Measurements from ENCODE around the gene HOXA11.
A peak's percentile ranks its signal among the peaks of the same experiment; 100 is the strongest.

Gene HOXA11

GRCh38 chr7:27201580-27202017 lies 16.6 kb upstream of the HOXA11 start:
- no peak overlapping the region for H3K27ac ChIP-seq

GRCh38 chr7:27200761-27201579 lies 15.9 kb upstream of the HOXA11 start:
- no peak overlapping the region for H3K27ac ChIP-seq
- TF ChIP-seq, protein P1, sequence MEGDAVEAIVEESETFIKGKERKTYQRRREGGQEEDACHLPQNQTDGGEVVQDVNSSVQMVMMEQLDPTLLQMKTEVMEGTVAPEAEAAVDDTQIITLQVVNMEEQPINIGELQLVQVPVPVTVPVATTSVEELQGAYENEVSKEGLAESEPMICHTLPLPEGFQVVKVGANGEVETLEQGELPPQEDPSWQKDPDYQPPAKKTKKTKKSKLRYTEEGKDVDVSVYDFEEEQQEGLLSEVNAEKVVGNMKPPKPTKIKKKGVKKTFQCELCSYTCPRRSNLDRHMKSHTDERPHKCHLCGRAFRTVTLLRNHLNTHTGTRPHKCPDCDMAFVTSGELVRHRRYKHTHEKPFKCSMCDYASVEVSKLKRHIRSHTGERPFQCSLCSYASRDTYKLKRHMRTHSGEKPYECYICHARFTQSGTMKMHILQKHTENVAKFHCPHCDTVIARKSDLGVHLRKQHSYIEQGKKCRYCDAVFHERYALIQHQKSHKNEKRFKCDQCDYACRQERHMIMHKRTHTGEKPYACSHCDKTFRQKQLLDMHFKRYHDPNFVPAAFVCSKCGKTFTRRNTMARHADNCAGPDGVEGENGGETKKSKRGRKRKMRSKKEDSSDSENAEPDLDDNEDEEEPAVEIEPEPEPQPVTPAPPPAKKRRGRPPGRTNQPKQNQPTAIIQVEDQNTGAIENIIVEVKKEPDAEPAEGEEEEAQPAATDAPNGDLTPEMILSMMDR (conservative IDR thresholded peaks at IDR 0.05) = no peak
- no peak for TF ChIP-seq ZFX (IDR thresholded peaks at IDR 0.05)

More at GRCh38 chr7:27201580-27202017, 16.6 kb upstream of the HOXA11 start:
- TF ChIP-seq ZFX (IDR thresholded peaks at IDR 0.05) = no peak
- TF ChIP-seq, protein P1 (conservative IDR thresholded peaks at IDR 0.05) = no peak

GRCh38 chr7:27199849-27200760 lies 15.1 kb upstream of the HOXA11 start, which contains the start of gene HOXA13:
Gene HOXA13, minus strand, starts transcription at chr7:27200091. Its CDS starts 14 bp downstream, at chr7:27200077.
- TF ChIP-seq, protein P1 (conservative IDR thresholded peaks at IDR 0.05) = no peak
- no peak for TF ChIP-seq ZFX (IDR thresholded peaks at IDR 0.05)

GRCh38 chr7:27198871-27199801 lies 14.1 kb upstream of the HOXA11 start:
- H3K27ac ChIP-seq = peak overlapping the region; percentile 29; the same call in 1 of the 2 replicates
- TF ChIP-seq ZFX (IDR thresholded peaks at IDR 0.05) = no peak
- TF ChIP-seq, protein P1 (conservative IDR thresholded peaks at IDR 0.05) = no peak

More at GRCh38 chr7:27199849-27200760, 15.1 kb upstream of the HOXA11 start, which contains the start of gene HOXA13:
- H3K27ac ChIP-seq = peak within 1 kb of the TSS; percentile 29; the same call in 1 of the 2 replicates

DNA sequence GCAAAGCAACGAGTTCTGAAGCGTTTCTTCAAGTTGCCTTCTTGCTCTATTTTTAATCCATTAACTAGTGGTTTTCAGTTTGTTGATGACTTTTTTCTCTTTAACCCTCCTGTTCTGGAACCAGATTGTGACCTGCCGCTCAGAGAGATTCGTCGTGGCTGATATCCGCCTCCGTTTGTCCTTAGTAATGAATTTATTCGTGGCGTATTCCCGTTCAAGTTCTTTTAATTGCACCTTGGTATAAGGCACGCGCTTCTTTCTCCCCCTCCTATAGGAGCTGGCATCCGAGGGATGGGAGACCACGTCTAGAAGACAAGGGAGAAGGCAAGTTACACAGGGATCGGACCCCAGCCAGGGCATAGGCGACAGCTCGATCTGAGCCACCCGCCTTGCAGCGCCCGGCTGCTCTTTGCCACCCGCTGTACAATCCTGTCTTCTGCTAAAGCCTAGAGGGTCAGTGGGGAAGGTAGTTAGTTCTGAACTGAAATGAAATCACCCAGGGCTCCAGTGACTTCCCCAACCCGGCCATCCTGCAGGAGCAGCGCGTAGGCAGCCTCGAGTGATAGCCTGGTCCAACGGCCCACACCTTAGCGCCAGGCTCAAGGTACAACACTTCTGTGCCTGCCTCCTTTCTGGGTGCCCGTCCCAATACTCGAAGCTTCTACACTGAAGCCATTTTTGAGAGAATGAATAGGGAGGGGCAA lies 13.3 kb upstream of the HOXA11 start:
- no peak for TF ChIP-seq ZFX (IDR thresholded peaks at IDR 0.05)
- TF ChIP-seq, protein P1 (conservative IDR thresholded peaks at IDR 0.05) = no peak

More for the DNA sequence above, 13.3 kb upstream of the HOXA11 start:
- no peak overlapping the region for H3K27ac ChIP-seq

All from C4-2B (cell line).